Kasumi-1 (cell line): ENCODE data around the gene MOCOS.
A peak's percentile ranks its signal among the peaks of the same experiment; 100 is the strongest.

Source experiments
- DNase-seq, 2 experiments: peaks; one replicate each; lab custom pipeline; 2025; lab: John Stamatoyannopoulos, UW

MOCOS gene

DNA sequence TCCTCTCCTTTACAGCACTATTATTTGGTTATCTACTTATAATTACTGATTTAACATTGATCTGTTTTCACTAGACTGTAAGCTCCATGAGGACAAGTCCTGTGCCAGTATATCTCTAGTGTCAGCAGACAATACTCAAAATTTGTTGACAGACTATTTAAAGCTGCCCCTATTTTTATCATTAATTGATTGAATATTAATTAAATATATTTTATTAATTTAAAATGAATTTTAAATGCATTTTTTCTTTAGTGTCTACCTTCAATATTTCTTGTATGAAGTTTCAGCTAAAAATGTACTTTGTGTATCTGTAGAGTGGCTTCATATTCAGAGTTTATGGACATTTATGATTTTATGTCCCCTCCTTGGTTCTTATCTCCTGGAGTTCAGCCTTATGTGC is 83.9 kb downstream of the MOCOS start:
- no peak for DNase-seq

DNA sequence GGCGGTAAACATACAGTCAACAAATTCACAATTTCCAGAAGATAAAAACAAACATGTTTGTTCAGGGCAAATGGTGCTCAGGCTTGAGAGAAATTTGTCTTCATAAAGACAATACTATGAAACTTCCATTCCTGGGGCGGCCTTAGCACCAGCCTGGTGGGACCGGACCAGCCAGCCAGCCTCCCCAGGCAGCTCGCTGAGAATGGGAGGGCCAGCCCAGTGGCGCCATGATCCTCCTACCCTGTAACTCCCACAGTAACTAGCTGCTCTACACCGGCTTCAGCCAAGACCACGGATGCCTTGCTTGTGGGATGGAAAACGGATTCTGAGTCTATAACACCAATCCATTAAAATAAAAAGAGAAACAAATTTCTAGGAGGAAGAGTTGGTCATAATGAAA is 86.0 kb downstream of the MOCOS start:
- DNase-seq, result no peak

DNA sequence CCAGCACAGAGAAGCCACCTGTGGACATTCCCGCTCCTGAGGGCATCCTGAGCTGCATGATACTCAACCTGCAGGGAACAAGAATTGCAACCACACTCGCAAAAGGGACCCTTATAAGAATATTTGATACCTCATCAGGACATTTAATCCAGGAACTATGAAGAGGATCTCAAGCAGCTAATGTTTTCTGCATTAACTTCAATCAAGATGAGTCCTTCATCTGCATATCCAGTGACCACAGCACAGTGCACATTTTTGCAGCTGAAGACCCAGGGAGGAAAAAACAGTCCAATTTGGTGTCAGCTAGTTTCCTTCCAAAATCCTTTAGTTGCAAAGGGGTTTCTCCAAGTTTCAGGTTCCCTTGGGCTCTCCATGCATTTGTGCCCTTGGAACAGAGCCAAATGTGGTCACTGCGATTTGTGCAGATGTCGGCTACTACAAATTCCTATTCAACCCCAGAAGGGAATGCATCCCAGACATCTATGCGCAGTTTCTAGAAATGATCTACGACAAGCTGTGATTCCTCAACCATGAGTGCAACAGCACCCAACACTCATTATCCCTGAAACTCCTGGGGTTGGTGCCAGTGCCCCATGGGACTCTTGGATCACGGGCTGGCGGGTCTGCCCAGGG is 86.9 kb downstream of the MOCOS start:
- no peak for DNase-seq

DNA sequence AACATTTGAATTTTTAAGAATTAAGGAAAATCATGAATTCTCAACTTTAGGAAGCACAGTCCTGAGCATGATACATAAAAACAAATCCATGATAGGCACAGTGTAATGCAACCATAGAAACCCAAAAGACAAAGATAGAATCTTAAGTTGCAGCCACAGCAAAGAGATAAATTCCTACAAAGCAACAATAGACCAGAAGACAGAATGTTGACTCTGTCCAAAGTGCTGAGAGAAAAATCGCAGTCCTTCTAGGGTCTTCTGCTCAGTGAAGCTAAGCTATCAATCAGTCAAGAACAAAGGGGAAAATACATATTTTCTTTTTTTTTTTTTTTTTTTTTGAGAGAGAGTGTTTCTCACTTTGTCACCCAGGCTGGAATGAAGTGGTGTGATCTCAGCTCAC is 88.3 kb downstream of the MOCOS start:
- DNase-seq, result no peak

DNA sequence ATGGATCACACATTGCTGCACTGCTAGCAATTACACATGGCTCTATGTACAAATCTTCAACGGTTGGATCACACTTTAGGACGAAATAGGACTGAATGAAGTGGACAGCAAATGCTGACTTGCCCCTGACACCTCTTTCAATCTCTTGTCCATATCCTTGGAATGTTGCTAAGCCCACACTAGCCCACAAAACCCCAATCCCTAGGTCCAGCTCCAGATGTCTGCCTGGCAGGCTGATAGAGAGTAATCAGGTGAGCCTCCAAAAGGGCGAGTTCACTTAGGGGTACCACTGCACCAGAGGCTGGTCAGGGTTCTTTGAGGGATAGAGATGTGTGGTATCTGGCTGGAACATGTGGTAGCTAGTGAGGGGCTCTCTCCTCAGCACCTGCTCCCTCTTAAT is 91.7 kb downstream of the MOCOS start:
- no peak for DNase-seq

DNA sequence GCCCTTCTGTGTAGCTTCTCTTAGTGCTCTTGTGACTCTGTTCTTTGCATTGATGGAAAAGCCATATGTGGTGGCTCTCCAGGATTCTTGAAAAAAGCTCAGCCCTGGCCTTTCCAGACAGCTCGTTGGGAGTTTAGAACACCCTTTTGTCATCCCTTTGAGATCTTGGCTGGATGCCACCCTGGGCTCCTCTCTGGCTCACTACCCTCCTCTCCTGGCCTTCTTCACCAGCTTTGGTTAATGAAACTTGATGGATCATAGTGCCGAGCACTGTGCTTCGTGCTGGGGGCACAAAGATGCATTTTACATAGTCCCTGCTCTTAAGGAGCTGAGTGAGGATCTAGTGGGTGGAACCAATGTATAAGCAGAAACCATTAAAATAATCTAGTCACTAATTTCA is 94.6 kb downstream of the MOCOS start:
- no peak for DNase-seq

DNA sequence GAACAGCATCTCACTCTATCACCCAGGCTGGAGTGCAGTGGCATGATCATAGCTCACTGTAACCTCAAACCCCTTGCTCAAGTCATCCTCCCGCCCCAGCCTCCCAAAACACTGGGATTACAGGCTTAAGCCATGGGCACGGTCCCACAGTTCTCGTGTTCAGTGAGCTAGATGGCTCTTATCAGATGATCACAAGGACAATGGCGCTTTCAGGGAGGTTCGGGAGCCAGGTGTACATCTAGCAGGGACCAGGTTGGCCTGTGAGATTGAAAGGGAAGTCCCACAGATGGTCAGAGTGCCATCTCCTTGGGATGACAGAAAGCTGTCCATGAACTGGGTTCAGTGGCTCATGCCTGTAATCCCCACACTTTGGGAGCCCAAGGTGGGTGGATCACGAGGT is 96.2 kb downstream of the MOCOS start:
- DNase-seq, result no peak

DNA sequence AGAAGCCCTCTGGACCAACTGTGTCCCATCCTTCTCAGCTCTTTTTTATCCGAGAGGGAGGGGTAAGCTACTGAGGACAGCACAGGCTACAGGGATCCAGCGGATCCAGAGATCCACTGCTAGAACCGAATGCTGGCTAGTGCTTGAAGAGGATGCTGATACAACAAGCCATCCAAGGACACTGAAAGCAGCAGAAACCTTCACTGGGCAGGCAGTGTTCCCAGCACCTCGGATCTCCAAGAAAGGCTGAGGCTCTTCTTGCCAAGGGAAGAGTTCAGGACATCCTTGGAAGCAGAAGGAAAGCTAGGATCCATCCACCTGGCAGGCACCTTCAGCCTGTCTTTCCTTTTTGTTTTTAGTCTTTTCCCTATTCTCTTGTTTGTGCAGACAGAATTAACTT is 97.0 kb downstream of the MOCOS start:
- no peak for DNase-seq

DNA sequence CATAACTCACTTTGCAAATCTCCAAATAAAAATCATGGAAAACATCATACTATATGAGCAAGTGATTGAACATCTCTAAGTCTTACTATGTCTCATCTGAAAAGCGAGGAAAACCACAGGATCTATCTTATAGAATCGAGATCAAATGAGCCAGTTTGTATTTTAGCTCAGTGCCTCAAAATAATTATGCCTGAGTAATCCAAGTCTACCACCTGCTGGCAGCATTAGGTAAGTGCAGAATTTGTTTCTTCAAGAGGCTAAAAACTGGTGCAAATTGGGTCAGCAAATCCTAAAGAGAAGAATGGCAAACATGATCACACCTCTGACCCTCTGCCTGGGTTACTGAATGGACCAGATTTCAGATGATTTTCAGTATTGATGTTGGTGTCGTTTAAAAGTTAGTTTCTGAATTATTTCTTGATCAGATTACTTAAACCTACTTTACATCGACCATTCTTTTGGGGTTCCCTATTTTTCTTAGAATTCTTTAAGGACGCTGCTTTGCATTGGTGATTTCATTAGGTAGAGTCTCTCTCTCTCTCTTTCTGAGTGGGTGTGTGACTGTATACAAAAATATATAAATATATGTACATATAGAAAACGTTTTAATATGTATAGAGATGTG is 97.5 kb downstream of the MOCOS start:
- DNase-seq, result peak; percentile 69 to 85

DNA sequence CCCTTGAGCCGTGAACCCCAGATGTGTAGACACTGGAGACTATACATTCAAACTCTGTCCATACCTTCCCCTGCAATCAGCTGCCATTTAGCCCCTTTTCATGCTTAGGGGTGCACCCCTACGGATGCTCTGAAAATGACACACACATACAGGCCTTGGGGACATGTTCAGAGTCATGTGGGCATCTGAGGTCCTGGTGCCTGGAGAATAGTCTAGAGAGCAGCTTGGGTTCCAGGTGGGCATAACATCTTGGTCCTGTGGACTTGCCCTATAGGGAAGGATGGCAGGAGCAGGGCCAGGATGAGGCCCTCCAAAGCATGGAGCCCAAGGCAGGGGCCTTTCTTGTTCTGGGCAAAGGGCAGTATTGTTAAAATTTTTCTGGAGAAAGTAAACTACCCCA is 100.4 kb downstream of the MOCOS start:
- no peak for DNase-seq

DNA sequence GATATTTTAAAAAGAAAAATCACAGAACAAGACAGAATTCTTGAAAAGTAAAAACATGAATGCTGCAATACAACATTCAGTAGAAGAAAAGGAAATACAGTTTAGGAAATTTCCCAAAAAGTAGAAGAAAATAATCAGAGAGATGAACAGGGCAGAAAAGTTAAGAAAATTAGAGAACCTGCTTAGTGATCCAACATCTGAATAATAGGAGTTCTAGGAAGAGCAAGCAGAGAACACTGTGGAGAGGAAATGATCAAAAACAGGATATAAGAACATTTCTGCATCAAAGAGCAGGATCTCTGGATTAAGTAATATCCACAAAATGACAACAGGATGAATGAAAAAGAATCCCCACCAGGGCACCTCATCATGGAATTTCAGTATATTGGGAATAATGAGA is 101.4 kb downstream of the MOCOS start:
- DNase-seq, result no peak

DNA sequence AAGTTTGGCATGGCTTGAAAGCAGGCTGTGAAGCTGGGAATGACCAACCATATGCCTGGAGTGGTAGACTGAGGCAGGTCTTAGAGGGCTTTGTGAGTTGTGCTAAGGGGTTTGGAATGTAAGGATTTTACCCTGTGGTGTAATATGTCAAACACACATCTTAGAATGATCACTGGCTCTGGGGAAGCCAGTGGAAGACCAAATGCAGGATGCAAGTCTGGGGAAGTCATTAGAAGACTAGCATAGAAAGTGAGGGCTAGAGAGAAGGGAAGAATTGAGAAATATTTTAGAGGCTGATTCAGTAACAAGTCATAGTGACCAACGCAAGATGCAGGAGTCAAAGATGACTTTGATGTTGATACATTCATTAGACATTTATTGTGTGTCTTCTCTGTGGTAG is 106.7 kb downstream of the MOCOS start:
- DNase-seq, result no peak

DNA sequence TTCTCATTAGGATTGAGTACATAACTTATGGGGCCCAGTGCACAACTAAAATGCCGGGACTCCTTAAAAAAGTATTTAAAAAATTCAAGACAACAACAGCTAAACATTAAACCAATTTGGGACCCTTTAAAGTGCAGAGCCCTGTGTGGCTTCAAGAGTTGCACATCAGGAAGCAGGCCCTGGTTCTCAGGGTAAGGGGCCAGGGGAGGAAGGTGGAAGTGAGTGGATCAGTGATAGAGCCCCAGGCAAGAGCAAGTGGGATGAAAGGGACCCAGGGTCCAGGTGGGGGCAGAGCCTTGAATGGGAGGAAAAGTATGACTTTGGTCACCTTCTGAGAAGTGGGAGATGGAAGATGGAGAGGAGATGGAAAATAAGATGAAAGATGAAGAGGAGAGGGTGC is 107.9 kb downstream of the MOCOS start:
- no peak for DNase-seq

DNA sequence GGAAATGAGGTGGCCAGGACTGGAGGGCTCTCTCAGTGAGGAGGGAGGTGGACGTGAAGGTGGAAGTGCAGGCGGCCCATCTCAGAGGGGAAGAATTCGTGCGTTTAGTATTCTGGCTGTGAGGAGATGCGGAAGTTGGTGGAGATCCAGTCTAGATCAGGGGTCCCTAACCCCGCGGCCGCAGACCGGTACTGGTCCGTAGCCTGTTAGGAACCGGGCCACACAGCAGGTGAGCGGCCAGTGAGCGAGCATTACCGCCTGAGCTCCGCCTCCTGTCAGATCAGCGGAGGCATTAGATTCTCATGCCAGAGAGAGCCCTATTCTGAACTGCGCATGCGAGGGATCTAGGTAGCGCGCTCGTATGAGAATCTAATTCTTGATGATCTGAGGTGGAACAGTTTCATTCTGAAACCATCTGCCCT is 108.6 kb downstream of the MOCOS start:
- no peak for DNase-seq

DNA sequence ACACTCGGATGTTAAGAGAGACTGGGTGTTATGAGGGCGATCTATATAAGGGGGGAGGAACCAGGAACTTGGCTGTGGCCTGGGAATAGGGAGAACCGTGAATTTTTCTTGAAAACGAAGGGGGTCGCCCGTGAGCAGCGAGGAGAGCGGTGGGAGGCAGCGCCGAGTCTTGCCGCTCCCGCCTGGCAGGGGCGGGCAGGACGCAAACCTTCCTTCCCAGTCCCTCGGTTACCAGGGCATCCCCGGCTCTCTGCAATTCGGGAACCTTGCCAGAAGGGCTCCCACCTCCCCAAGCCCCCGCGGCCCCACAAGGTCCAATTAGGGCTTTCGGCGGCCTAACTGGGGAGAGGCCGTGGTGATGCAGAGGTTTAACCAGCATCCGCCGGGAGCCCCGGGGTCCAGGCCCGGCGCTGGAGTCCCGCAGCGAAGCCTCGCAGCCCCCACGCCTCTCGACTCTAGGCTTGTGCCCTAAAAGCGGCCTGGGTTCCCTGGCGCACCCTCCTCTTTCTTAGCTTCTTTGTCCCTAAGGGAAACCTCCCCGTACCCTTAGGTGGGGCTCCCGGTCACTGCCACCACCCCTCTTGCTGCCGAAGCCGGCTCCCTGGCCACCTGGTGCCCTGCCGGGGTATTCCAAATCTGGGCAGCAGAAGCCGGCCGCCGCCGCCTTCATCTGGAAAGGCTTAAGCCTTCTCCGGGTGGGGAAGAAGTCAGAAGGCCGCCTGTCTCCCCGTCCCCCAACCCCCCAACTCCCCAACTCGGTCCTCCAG is 109.5 kb downstream of the MOCOS start:
- peak; percentile 67 to 68 for DNase-seq

DNA sequence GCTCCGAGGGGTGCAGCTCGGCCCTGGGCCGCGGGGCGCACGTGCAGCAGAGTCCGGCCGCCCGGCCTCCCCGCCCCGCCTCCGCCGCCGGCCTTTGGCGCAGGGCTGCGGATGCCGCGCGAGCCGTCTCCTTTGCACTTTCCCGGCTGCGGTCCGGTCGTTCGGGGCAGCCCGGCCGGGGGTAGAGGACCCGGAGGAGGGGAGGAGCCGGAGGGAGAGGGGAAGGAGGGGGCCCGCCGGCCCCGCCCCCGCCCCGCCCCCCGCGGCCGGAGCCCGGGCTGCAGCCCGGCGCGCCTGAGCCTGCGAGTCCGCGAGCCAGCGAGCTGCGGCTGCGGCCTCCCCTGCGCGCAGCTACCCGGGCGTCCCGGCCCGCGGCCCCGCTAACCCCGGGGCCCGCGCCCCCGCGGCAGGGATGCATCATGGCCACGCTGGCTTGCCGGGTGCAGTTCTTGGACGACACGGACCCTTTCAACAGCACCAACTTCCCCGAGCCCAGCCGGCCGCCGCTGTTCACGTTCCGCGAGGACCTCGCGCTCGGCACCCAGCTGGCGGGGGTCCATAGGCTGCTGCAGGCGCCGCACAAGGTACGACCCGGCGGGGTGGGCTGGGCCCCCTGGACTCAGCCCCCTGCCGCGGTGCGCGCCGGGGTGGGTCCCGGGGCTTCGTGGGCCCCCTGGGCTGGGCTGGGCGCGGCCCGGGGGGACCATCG is 110.3 kb downstream of the MOCOS start, which contains the start of gene FHOD3:
TSS of gene FHOD3 (plus strand) at position 297 of the 709 bp plus-strand sequence. CDS start at position 420, 123 bp downstream.
- DNase-seq, result no peak

DNA sequence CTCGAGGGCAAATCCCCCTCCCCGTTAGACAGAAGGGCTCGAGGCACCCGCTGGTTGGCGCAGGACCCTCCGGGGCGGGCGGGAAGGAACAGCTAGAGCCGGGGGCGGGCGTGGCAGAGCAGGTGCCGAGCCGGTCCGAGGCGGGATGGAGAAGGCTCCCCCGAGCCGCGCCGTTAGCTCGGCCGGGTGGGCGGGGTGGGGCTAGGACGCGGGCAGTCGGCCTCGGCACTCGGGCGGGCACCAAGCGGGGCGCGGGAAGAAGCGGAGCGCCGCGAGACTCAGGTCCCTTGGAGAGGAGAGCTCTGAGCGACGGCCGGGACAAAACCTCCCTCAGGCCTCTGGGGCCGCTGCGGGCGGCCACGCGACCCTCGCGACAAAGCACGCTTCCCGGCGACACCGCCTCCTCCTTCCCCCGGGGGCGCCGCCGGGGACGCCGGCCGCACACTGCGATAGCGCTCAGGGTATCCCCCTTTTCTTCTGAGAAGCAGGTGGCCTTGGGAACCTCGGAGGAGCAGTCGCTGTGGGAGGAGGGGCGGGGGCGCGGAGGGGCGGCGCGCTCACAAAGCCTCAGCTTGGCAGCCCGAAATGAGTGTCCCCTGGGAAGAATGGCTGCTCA is 110.9 kb downstream of the MOCOS start:
- no peak for DNase-seq

DNA sequence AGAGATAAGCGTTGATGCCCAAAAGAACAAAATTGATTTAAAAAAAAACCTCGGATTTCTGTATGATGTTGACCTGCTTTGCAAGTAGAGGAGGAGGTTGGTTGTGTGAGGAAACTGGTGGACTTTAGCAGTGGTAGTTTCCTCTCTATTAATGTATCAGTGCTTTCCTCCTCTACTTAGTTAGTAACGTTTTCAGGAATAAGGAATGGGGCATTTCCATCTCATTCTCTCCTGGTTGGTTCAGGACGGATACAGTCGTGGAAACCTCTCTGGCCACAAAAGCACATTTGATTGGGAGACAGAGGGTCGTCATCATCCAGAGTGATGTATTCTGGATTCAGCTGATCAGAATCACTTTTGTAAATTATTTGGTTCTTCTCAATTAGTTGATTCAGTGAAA is 111.7 kb downstream of the MOCOS start:
- DNase-seq, result no peak

DNA sequence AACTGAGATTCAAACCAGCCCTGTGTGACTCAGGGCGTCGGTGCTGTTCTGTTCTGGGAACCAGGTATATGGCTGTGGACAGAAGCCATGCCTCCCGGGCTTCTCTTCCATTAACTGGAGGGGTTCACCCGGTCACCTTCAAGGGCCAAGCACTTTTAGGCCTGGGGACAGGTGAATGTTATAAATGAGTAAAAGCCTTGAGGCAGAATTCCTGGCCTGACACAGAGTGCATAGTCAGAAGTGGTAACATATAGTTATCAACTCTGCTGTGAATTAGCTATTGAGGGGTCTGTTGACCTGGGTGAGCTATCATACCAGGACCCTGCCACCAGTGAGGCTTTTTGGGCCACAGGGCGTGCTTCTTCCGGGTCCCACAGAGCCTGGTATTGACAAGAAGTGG is 112.9 kb downstream of the MOCOS start:
- no peak for DNase-seq

DNA sequence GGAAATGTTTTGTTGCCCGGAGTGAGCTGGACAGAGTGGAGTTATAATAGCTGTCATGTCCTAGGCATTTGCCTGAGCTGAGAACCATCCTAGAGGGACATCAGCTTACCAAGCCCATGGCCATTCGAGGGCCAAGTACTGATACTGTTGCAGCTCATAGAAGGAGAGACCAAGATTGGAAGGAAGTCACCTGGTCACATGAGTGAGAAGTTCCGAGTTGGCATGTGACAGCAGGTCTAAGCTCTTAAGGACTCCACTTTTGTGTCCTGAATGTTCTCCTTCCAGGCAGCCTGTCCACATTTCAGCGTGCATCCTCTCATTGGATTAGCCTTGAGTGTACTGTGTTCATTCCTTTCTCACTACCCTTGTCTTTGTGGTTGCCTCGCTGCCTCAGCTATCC is 114.6 kb downstream of the MOCOS start:
- DNase-seq, result no peak

DNA sequence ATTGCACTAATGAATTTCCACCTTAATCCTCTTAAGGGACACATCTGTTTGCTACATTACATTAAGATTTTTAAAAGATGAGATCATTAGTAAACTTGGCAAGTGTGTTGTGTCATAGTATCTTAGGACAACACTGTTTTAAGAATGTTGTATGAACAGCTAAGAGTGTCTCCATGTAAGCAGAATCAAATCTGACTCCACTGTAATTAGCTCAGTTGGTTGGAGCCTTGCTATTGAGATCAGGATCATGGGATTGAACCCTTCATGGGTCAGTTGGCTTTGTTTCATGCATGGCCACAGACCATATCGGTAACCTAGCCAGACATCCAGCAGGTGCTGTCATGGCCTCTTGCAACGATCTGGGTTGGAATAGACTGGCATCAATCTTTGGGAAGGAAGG is 115.4 kb downstream of the MOCOS start:
- DNase-seq, result no peak

DNA sequence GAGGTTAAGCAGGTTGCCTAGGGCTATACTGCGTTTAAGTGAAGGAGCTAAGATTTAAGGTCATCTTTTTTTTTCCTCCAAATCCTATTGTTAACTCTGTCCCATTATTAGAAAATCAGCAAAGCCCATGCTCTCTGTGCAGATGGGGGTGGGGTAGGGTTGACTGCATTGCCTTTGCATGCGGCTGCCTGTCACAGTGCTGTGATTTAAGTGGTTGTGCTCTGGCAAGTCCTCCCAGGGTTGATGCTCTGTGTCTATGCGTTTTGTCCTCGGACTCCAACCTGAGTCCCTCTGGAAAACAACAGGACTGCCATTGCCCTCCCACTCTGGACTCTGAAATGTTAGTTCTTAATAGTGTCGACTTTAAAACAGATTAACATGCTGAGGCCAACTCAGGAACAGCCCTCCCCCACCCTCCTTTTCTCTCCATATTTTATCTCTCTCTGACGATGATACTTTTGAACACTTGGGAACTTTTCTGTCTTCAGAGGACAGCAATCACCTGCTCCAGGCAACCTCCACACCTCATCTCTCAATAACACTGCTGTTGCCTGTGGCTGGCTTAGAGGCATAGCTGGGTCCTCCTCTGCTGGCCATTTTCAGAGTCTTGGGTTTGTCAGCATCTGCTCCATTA is 116.0 kb downstream of the MOCOS start:
- DNase-seq, result no peak
